GM18498 (cell line): ENCODE measurements around the gene LTA.
A peak's percentile ranks its signal among the peaks of the same experiment; 100 is the strongest.

ENCODE experiments used
- ATAC-seq: cut with Tn5 transposase; IDR thresholded peaks from one replicate; pipeline ENCODE4 v1.9.1; 2021; ENCODE audit warnings: mild to moderate bottlenecking, moderate library complexity; ENCODE audit not compliant: unreplicated experiment

Gene LTA

DNA sequence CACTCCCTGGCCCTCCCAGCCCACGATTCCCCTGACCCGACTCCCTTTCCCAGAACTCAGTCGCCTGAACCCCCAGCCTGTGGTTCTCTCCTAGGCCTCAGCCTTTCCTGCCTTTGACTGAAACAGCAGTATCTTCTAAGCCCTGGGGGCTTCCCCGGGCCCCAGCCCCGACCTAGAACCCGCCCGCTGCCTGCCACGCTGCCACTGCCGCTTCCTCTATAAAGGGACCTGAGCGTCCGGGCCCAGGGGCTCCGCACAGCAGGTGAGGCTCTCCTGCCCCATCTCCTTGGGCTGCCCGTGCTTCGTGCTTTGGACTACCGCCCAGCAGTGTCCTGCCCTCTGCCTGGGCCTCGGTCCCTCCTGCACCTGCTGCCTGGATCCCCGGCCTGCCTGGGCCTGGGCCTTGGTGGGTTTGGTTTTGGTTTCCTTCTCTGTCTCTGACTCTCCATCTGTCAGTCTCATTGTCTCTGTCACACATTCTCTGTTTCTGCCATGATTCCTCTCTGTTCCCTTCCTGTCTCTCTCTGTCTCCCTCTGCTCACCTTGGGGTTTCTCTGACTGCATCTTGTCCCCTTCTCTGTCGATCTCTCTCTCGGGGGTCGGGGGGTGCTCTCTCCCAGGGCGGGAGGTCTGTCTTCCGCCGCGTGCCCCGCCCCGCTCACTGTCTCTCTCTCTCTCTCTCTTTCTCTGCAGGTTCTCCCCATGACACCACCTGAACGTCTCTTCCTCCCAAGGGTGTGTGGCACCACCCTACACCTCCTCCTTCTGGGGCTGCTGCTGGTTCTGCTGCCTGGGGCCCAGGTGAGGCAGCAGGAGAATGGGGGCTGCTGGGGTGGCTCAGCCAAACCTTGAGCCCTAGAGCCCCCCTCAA lies at the start of gene LTA:
TSS of gene LTA (plus strand) at position 249 of the 871 bp plus-strand sequence. CDS start at position 703, 454 bp downstream.
- ATAC-seq: peak; percentile 45

DNA sequence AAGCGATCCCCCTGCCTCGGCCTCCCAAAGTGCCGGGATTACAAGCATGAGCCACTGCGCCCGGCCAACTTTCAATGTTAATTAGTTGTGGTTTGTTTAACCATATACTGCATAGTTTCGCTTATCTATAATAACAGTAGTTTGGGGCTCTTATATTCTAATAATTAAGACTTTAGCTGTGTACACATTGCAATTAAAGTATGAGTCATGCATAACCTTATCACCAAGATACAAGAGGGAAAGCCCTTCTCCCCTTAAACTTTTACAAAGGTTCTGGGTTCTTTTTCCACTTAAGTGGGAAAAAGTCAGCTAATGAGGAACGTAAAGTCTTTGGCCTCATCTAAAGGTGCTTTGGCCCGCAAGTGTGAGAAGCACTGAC lies 46.5 kb upstream of the LTA start:
- no peak for ATAC-seq

DNA sequence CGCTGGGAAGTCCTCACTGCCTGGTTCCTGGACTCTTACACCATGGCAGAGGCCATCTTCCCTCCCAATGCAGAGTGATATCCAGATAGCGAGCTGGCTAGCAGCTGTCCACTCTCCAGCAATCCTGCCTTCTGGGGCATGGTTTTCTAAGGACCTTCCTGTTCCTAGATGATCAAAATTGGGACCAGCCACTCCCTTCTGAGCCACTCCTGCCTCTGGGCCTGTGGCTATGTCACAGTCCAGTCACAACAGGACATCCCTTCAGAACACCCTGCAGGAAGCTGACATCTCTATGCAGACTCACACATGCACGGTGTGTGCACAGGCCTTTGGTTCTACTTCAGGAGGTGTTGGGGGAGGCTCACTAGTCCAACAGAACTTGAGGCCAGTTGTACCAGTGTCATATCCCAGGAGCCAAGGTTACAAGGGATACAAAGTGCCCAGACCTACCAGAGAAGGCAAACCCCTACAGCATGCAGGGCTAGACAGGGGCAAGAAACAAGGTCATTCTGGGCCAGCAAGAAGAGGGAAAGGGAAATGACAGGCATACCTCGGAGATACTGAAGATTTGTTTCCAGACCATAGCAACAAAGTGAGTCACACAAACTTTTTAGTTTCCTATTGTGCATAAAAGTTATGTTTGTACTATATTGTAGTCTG lies 46.0 kb upstream of the LTA start:
- ATAC-seq: no peak

DNA sequence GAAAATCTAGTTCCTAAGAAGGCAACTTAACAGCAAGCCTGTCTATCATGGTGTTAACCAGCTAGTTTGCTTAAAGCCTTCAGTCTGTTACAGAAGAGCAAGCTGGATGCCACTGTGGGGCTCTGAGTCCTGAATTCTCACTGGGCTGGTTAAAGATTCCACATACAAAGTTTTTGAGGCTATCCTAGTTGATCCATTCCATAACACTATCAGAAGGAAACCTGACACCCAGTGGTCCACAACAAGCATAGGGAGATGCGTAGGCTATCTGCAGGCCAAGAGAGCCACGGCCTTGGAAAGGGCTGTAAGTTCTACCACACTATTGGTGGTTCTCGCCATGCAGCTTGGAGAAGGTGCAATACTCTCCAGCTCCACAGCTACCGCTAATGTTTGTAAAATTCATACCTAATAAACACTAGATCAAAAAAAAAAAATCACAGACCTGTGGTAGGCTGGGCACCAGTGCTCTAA lies 43.7 kb upstream of the LTA start:
- ATAC-seq: no peak

DNA sequence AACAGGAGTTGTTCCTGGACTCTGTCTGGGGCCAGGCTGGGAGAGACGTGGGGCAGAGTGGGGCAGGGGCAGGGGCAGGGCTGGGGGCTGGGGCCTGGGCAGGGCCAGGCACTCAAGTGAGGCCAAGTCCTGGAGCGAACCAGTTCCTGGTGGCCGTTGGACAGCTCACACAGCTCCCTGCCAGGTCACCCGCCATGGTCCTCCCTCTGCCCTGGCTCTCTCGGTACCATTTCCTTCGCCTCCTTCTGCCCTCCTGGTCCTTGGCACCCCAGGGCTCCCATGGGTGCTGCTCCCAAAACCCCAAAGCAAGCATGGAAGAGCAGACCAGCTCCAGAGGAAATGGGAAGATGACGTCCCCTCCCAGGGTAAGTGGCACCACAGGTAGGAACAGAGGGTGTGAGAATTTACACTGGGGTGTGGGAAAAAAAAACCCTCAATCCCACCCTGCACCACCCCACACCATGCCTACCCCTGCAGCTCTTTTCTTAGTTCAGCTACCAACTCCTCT lies 43.2 kb upstream of the LTA start, which contains the start of gene MCCD1:
TSS of gene MCCD1 (plus strand) at position 142 of the 508 bp plus-strand sequence. CDS start at position 195, 53 bp downstream.
- no peak for ATAC-seq

DNA sequence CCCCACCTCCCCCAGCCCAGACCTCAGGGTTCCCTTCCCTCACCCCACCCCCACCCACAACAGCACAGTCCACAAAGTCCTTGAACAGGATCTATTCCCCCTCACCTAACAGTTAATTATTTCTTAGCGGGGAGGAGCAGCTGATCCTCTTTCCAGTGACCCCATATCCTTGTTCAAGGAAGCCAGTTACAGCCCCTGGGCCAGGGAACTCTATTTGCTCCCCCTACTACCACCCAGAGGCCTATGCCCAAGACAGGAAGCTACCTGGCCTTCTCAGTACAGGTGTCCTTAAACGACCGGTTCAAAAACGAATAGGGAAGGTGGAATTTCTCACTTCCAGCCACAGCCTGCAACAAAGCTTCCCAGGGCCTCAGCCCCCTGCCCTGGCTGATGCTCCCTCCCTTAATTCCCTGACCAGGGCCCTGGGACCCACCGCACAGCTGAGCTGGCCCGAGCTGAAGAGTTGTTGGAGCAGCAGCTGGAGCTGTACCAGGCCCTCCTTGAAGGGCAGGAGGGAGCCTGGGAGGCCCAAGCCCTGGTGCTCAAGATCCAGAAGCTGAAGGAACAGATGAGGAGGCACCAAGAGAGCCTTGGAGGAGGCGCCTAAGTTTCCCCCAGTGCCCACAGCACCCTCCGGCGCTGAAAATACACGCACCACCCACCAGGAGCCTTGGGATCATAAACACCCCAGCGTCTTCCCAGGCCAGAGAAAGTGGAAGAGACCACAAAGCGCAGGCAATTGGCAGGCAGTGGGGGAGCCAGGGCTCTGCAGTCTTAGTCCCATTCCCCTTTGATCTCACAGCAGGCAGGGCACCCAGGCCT lies 42.5 kb upstream of the LTA start:
- ATAC-seq: no peak

DNA sequence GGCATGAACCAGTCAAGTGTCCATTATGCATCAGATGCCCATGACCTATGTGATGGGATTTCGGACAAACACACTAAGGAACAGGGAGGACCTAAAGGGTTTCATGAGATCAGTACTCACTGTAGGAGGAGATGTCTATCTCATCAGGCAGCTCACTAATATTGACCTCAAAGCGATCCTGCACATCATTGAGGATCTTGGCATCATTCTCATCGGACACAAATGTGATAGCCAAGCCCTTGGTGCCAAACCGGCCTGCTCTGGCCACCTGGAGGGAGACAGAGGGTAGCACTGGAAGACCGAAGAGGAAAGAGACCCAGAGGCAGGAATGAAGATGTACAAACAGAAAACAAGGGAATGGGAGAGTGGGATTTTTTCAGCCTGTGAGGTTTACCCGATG lies 41.4 kb upstream of the LTA start:
- ATAC-seq: no peak

- ATAC-seq: no peak
Observed at GRCh38 chr6:31531162-31531561, 40.9 kb upstream of the LTA start.

GRCh38 chr6:31531771-31532643 lies 40.1 kb upstream of the LTA start:
- ATAC-seq: no peak

DNA sequence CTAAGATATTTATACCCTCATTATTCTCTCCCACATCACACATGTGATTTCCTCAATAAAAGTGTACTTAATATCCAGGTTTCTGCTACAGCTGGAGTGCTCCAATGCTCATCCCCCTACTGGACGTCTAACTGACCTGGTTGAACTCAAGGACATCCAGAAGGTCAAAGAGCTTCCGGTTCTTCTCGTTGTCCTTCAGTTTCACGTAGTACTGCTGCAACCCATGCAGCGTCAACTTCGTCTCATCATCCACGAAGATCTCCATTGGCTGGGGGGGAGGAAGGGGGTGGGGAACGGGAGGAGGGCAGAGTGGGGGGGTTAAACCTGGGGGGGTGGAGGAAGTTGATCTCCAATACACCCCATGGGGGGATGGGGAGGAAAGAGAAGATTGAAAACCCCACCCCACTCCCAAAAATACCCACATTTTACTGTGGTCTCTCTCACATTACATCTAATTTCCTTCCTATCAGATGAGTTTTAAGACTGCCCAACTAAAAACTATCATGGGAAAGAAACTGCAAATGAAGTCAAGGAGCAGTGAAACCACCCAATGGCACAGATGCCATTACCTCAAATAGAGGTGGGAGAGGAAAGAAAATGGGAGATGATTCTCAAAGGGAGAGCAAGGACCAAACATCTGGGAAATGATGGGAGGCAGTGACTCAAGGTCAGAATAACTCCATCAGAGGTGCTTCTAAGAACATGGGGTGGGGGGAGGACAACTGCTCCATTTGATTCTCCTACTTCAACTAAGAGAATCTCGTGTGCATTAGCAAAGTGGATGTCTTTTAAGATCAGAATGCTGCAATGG lies 39.2 kb upstream of the LTA start:
- ATAC-seq: no peak

- no peak for ATAC-seq
Observed at GRCh38 chr6:31533455-31533841, 38.6 kb upstream of the LTA start.

DNA sequence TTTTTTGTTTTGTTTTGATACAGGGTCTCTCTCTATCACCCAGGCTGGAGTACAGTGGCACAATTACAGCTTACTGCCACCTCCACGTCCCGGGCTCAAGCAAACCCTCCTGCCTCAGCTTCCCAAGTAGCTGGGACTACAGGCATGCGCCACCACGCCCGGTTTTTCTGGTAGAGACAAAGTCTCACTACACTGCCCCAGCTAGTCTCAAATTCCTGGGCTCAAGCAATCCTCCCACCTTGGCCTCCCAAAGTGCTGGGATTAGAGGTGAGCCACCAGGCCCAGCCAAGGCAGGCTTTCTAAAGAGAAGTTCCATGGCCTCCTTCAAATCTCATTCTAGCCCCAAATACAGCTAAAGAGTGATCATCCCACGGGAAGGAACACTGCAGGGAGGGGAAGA lies 38.1 kb upstream of the LTA start:
- no peak for ATAC-seq

DNA sequence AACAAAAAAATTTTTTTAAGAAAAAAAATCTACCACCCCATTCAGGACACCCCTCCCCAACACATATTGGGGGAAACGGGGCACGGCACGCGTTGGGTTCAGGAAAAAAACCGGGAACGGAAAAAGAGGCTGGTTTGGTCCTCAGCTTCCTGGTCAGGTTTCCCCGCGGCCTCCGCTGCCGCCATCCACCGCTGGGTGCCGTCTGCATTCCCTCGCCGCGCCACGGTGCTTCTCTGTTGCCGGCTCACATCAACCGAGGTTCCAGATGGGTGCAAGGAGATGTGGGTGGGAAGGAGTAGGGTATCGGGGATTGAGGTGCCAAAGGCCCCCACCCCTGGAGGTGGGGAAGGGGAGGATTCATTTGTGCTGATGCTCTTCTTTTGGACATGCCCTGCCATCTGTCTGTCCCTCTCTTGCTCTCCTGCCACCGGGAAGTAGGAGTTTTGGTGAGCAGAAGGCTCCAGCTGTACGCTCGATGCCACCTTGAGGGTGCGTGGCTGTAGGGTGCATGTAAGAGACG lies 37.5 kb upstream of the LTA start:
- ATAC-seq: no peak

- ATAC-seq: no peak
Observed at GRCh38 chr6:31535538-31536324, 36.4 kb upstream of the LTA start.

GRCh38 chr6:31538805-31539400 lies 33.2 kb upstream of the LTA start:
- ATAC-seq: no peak

GRCh38 chr6:31540640-31541039 lies 31.4 kb upstream of the LTA start:
- no peak for ATAC-seq

GRCh38 chr6:31541059-31541657 lies 30.9 kb upstream of the LTA start:
- ATAC-seq: peak; percentile 6
